Daoy (cell line): ENCODE measurements around the gene PEPD. TPM values are rescaled to one million over a fixed set of nuclear protein-coding genes. Genes with fewer than 3 reads are reported as not detected.

ENCODE experiments used
- DNase-seq: peaks from one replicate; pipeline ENCODE4 v3.0.0-alpha.2; 2015; ENCODE audit warnings: low read depth
- total RNA-seq: library from RNA; depleted of rRNA; stranded (reverse); fragments of >200 nt; shearing (Covaris generic); gene quantifications from 2 replicates; pipeline ENCODE4 v1.2.3, GENCODE V29; 2014

Gene PEPD
- total RNA-seq, 1 experiment from 2014 or later = 87.3 TPM

- DNase-seq = no peak
Measured at GRCh38 chr19:33459222-33460090, 62.1 kb downstream of the PEPD start.

- no peak for DNase-seq
Measured at GRCh38 chr19:33458807-33459206, 62.8 kb downstream of the PEPD start.

- no peak for DNase-seq
Measured at GRCh38 chr19:33458171-33458633, 63.4 kb downstream of the PEPD start.

GRCh38 chr19:33456845-33457220 lies 64.8 kb downstream of the PEPD start:
- DNase-seq = no peak

GRCh38 chr19:33456076-33456844 lies 65.3 kb downstream of the PEPD start:
- no peak for DNase-seq

GRCh38 chr19:33453265-33453664 lies 68.3 kb downstream of the PEPD start:
- no peak for DNase-seq

- no peak for DNase-seq
Measured at GRCh38 chr19:33450689-33451088, 70.9 kb downstream of the PEPD start.

GRCh38 chr19:33449799-33450198 lies 71.8 kb downstream of the PEPD start:
- no peak for DNase-seq

GRCh38 chr19:33448159-33448516 lies 73.5 kb downstream of the PEPD start:
- no peak for DNase-seq

- DNase-seq = no peak
Measured at GRCh38 chr19:33447336-33448158, 74.0 kb downstream of the PEPD start.

- no peak for DNase-seq
Measured at GRCh38 chr19:33446330-33447293, 75.0 kb downstream of the PEPD start.

GRCh38 chr19:33445442-33446329 lies 75.9 kb downstream of the PEPD start:
- DNase-seq = no peak

- no peak for DNase-seq
Measured at GRCh38 chr19:33444562-33445441, 76.8 kb downstream of the PEPD start.

- DNase-seq = no peak
Measured at GRCh38 chr19:33443638-33444561, 77.7 kb downstream of the PEPD start.

GRCh38 chr19:33442706-33443105 lies 78.9 kb downstream of the PEPD start:
- no peak for DNase-seq

- DNase-seq = no peak
Measured at GRCh38 chr19:33441828-33442227, 79.8 kb downstream of the PEPD start.

- no peak for DNase-seq
Measured at GRCh38 chr19:33441277-33441699, 80.3 kb downstream of the PEPD start.

GRCh38 chr19:33440682-33441081 lies 80.9 kb downstream of the PEPD start:
- DNase-seq = no peak
